GM19193 (cell line): ENCODE data around the gene SYNGR2.
A peak's percentile ranks its signal among the peaks of the same experiment; 100 is the strongest.

ENCODE experiments used
- POLR2A ChIP-seq: IDR thresholded peaks from 4 replicates; pipeline ENCODE4 v1.6.1; 2011; ENCODE audit not compliant: insufficient read depth, insufficient read length; ENCODE audit errors: extremely low read depth

Gene SYNGR2

GRCh38 chr17:78168903-78169793 lies 767 bp downstream of the SYNGR2 start:
- peak; percentile 55 for TF ChIP-seq POLR2A

GRCh38 chr17:78170692-78171590 lies 2.6 kb downstream of the SYNGR2 start:
- TF ChIP-seq POLR2A = no peak

DNA sequence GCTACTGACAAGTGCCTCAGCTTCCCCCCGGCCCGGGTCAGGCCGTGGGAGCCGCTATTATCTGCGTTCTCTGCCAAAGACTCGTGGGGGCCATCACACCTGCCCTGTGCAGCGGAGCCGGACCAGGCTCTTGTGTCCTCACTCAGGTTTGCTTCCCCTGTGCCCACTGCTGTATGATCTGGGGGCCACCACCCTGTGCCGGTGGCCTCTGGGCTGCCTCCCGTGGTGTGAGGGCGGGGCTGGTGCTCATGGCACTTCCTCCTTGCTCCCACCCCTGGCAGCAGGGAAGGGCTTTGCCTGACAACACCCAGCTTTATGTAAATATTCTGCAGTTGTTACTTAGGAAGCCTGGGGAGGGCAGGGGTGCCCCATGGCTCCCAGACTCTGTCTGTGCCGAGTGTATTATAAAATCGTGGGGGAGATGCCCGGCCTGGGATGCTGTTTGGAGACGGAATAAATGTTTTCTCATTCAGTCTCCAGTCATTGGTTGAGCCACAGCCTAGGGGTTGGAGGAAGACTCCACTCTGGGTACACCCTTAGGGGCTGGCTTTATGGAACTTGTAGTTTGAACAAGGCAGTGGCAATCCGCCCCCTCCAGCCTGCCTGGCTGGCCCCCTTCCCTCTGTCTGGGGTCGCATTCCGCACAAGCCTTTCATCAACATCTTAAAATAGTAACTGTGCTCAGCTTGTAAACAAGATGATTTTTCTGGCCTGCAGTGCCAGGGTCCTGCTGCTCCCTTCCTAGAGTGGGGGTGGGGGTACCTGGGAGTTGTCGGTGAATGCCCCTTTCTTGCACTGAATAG lies 4.1 kb downstream of the SYNGR2 start:
- TF ChIP-seq POLR2A = peak; percentile 39

DNA sequence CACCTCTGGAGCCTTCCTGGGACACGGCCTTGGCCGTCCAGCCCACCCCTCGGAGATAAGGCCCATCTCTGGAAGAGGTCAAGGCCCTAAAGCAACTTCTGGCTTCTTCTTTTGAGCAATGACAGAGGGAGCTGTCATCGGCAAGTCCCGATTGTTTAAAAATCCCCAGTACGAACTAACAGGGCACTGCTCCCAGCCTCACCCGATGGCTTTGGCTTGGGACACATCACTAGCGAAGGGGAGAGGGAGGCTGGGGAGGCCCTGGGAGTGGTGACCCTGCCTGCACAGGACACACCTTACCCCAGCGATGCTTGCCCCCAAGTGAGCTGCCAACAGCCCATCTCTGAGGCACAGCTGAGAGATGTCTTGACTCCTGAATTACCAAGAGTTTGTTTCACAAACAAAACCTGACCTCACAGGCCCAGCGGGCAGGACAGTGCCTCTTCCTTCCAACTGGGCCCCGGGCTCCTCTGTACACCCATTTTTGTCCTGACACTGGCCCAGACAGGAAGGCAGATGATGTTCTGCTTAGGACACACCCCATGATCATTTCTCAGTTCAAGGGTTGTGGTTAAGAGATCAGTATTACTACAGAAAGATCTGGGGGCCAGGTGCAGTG lies 4.8 kb downstream of the SYNGR2 start:
- TF ChIP-seq POLR2A = no peak

DNA sequence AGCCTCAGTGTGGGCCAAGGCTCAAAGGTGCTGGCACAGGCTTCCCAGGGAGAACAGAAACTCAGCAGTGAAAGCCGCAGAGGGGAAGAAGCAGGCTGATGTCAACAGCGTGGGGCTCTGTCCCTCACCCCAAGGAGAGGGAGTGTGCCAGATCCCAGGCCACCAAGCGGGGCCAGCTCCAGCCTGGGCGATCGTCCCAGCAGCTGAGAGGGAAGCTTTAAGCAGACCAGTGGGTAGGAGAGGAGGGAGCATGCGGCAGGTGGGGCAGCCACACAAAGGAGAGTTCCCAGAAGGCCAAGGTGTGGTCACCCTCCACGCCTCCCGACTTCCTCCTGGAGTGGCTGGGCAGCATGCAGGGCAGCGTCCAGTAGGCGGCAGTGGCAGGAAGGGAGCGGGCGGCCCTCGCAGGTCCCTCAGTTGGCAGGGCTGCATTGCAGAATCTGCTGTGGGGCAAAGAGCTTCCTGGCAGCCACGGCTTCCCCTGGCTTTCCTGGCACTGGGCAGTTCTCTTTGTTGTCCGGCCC lies 6.0 kb downstream of the SYNGR2 start:
- TF ChIP-seq POLR2A = peak; percentile 64

- no peak for TF ChIP-seq POLR2A
Measured at GRCh38 chr17:78174870-78175642, 6.7 kb downstream of the SYNGR2 start.

DNA sequence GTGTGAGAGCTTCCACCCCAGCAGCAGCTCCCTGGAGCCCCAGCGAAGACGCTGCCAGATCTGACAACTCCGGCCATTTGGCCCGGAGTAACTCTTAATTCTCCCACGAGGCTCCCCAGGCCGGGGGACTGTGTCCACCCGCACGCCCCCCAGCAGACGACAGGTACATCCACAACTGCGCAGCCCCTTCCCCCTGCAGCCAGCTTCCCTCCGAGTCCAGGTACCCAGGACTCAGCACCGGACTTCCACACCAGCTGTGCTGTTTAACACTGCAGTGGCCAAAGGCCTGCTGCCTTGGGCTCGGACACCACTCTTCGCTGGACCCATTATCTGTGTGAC lies 7.2 kb downstream of the SYNGR2 start:
- peak; percentile 40 for TF ChIP-seq POLR2A

DNA sequence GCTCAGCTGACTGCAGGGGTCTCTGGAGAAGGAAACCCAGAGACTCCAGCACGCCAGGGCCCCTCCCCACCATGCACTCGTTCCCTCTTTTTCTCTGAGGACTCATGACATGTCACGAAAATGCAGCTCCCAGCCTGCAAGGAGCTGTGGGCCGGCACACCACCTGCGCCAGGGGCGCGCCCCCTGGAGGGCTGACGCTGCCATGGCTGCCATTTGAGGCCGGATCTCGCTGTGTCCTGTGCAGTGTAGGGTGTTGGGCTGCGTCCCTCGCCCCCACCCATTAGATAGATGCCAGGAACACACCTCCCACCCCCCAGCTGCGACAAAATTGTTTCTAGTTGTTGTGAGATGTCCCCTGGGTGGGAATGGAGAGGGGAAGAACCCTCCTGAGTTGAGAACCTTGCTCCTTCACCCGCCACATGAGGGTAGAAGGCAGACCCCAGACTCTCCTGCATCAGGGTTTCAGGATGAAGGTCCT lies 8.2 kb downstream of the SYNGR2 start:
- peak; percentile 55 for TF ChIP-seq POLR2A

DNA sequence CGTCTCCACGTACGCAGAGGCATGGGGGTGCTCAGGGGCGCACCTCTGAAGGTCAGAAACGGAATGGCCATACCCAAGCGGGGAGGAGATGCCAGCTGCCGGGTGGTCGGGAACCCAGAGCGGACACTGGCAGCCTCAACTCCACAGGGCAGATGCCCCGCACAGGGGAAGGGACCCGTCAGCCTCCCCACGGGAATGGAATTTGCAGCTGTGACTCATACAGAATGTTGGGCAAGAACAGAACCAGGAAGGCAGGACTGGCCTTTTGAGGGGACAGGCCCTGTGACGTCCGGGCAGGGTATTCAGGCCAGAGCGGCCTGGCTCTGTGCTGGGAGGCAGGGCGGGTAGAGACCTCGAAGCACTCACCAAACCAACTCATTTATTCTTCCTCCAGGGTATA lies 11.0 kb downstream of the SYNGR2 start:
- TF ChIP-seq POLR2A = no peak

GRCh38 chr17:78180083-78180482 lies 11.7 kb downstream of the SYNGR2 start:
- TF ChIP-seq POLR2A = no peak

DNA sequence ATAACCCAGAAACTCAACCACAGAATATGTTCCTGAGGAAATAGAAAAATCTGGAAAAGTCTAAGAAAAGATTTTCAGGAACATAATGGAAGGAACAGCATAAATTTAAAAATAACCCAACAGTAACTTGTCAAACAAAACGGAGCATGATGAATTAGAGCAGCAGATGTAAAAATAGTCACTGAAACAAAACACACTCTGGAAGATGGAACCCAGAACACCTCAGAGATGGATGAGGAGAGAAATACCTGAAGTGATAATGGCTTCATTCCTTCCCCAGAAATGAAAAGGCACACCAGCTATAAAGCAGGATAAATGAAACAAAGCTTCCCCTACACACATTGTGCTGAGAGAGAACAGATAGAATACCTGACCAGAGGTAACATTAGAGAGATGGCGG lies 12.1 kb downstream of the SYNGR2 start:
- no peak for TF ChIP-seq POLR2A

DNA sequence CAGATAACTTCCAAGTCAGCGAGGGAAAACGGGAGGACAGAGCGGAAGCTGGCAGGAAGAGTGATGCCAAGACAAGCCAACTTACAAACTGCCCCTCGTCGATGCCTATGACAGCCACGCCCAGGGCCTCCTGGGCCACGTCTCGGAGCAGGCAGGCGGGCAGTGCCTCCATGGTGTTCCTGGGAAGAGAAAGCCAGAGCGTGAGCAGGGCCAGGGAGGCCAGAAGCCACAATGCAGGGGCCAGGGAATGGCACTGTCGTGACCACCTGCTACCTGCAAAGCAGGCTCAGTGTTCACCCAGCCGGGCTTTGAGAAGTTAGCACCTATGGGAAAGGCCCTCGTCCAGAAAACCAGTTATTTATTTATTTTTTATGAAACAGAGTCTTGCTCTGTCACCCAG lies 14.1 kb downstream of the SYNGR2 start:
- TF ChIP-seq POLR2A = no peak

DNA sequence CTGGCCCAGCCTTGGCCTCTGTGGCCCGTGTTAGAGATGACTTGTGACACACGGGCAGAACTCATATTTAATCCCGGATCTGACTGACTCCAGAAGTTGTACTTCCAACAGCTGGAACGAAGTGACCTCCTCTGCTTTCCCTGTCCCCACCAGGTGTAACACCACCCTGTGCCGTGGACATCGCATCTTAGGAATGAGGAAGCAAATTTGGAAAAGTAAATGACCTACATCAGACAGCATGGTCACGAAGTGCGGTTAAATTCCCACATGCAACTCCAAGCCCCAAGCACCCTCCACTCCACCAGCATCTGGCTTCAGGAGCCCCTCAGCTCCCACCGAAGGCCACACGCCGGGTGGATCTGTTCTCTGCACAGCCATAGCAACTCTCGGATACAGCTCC lies 15.5 kb downstream of the SYNGR2 start:
- TF ChIP-seq POLR2A = no peak
